ENCODE results near the gene INTS7. TPM values are rescaled to one million over a fixed set of nuclear protein-coding genes. Genes with fewer than 3 reads are reported as not detected.

The INTS7 gene
- total RNA-seq, 1 experiment from 2014 or later: 25.3 TPM

- Histone ChIP-seq H4K20me1 (ENCODE audit: low read length) (no peaks in the 10 kb centered on the region), H3K36me3 (ENCODE audit: low read depth, low read length) (no peaks in the 10 kb centered on the region), H3K4me2 (ENCODE audit: low read length) (no peak overlapping the region), H2AFZ (ENCODE audit: low read length) (no peak overlapping the region), H3F3A (ENCODE audit: low read length, unreplicated experiment) (no peaks in the 10 kb centered on the region), H3K9me2 (replicated peaks; ENCODE audit: low read length) (no peaks in the 10 kb centered on the region), H3K79me2 (ENCODE audit: low read length) (no peaks in the 10 kb centered on the region), H3K4me1 (ENCODE audit: insufficient read depth, low read length) (peaks cover 19% of the 10 kb centered on the region), H3K27ac (ENCODE audit: low read length) (no peak overlapping the region), H3K4me3 (ENCODE audit: low read length) (no peak overlapping the region), H3K9ac (ENCODE audit: low read length) (no peak overlapping the region), H3K27me3 (ENCODE audit: low read length) (no peaks in the 10 kb centered on the region), H3K9me3 (ENCODE audit: low read length) (no peaks in the 10 kb centered on the region)
- POLR2A ChIA-PET (ENCODE audit: unreplicated experiment): no interaction called here
- no peak for TF ChIP-seq EZH2phosphoT487 (IDR thresholded peaks at IDR 0.05; ENCODE audit: borderline replicate concordance, low read length)
- no peak for TF ChIP-seq CTCF (conservative IDR thresholded peaks at IDR 0.05; ENCODE audit: low read depth, low read length)
- intact Hi-C loops (cut with micrococcal nuclease): no loop called here
- BruUV-seq (replicated peaks): no TSS peak
- no peak for ATAC-seq
- DNase-seq: no peak
- CTCF ChIA-PET: no interaction called here
Measured at GRCh38 chr1:211932231-211932932, 103.0 kb downstream of the INTS7 start.

GRCh38 chr1:211929683-211930082 lies 105.7 kb downstream of the INTS7 start:
- H3K36me3 ChIP-seq (ENCODE audit: low read depth, low read length): no peaks in the 10 kb centered on the region
- DNase-seq: no peak
- no peaks in the 10 kb centered on the region for H3K27me3 ChIP-seq (ENCODE audit: low read length)
- no peak overlapping the region for H3K4me2 ChIP-seq (ENCODE audit: low read length)
- H2AFZ ChIP-seq (ENCODE audit: low read length): no peak overlapping the region; the same call in 1 of the 2 replicates
- BruUV-seq (replicated peaks): no TSS peak
- H3K27ac ChIP-seq (ENCODE audit: low read length): peak overlapping the region; percentile 3; the same call in 1 of the 2 replicates
- ChIA-PET POLR2A (ENCODE audit: unreplicated experiment) (no interaction called here), CTCF (no interaction called here)
- H3K9me3 ChIP-seq (ENCODE audit: low read length): no peaks in the 10 kb centered on the region
- no peaks in the 10 kb centered on the region for H3K79me2 ChIP-seq (ENCODE audit: low read length)
- H4K20me1 ChIP-seq (ENCODE audit: low read length): no peaks in the 10 kb centered on the region
- H3F3A ChIP-seq (ENCODE audit: low read length, unreplicated experiment): no peaks in the 10 kb centered on the region
- no peak for ATAC-seq
- H3K4me1 ChIP-seq (ENCODE audit: insufficient read depth, low read length): peaks cover 19% of the 10 kb centered on the region
- no peak overlapping the region for H3K9ac ChIP-seq (ENCODE audit: low read length)
- no peaks in the 10 kb centered on the region for H3K9me2 ChIP-seq (replicated peaks; ENCODE audit: low read length)
- intact Hi-C loops (cut with micrococcal nuclease): no loop called here
- H3K4me3 ChIP-seq (ENCODE audit: low read length): no peak overlapping the region
- TF ChIP-seq EZH2 (IDR thresholded peaks at IDR 0.05; ENCODE audit: low read length, unreplicated experiment): no peak
- no peak for TF ChIP-seq CTCF (conservative IDR thresholded peaks at IDR 0.05; ENCODE audit: low read depth, low read length)
- TF ChIP-seq EZH2phosphoT487 (IDR thresholded peaks at IDR 0.05; ENCODE audit: borderline replicate concordance, low read length): no peak

GRCh38 chr1:211928993-211929637 lies 106.2 kb downstream of the INTS7 start:
- Histone ChIP-seq H3K36me3 (ENCODE audit: low read depth, low read length) (no peaks in the 10 kb centered on the region), H3K9me2 (replicated peaks; ENCODE audit: low read length) (no peaks in the 10 kb centered on the region), H2AFZ (ENCODE audit: low read length) (peak overlapping the region; percentile 54), H4K20me1 (ENCODE audit: low read length) (no peaks in the 10 kb centered on the region), H3K4me3 (ENCODE audit: low read length) (no peak overlapping the region), H3K27me3 (ENCODE audit: low read length) (peaks cover 4% of the 10 kb centered on the region; the same call in 1 of the 2 replicates), H3K9me3 (ENCODE audit: low read length) (no peaks in the 10 kb centered on the region), H3K9ac (ENCODE audit: low read length) (peak overlapping the region; percentile 1; the same call in 1 of the 2 replicates), H3F3A (ENCODE audit: low read length, unreplicated experiment) (no peaks in the 10 kb centered on the region), H3K4me2 (ENCODE audit: low read length) (peak overlapping the region; percentile 21), H3K27ac (ENCODE audit: low read length) (peak overlapping the region; percentile 50), H3K79me2 (ENCODE audit: low read length) (no peaks in the 10 kb centered on the region), H3K4me1 (ENCODE audit: insufficient read depth, low read length) (peaks cover 19% of the 10 kb centered on the region)
- CTCF ChIA-PET: no interaction called here
- no peak for TF ChIP-seq EZH2phosphoT487 (IDR thresholded peaks at IDR 0.05; ENCODE audit: borderline replicate concordance, low read length)
- no peak for TF ChIP-seq EZH2 (IDR thresholded peaks at IDR 0.05; ENCODE audit: low read length, unreplicated experiment)
- TF ChIP-seq CTCF (conservative IDR thresholded peaks at IDR 0.05; ENCODE audit: low read depth, low read length): no peak
- BruUV-seq (replicated peaks): no TSS peak
- POLR2A ChIA-PET (ENCODE audit: unreplicated experiment): no interaction called here
- intact Hi-C loops (cut with micrococcal nuclease): no loop called here
- ATAC-seq (peak; percentile 39), DNase-seq (peak; percentile 77)
